HL-60 (cell line): Measurements from ENCODE around the gene MLLT3.

ENCODE experiments used
- GABPA ChIP-seq: IDR thresholded peaks from 2 replicates; pipeline ENCODE4 v1.6.1; 2012; ENCODE audit warnings: low read depth
- POLR2AphosphoS5 ChIP-seq: IDR thresholded peaks from 2 replicates; pipeline ENCODE4 v1.6.1; 2012; ENCODE audit warnings: low read depth
- SPI1 ChIP-seq: IDR thresholded peaks from 2 replicates; pipeline ENCODE4 v1.6.1; 2012; ENCODE audit warnings: low read depth, mild to moderate bottlenecking, borderline replicate concordance
- TF ChIP-seq, protein P1 (sequence below): IDR thresholded peaks from one replicate; pipeline ENCODE4 v1.5.1; 2011; ENCODE audit warnings: low read length, control low read depth, inconsistent platforms; ENCODE audit not compliant: insufficient read depth
- TF ChIP-seq, protein P2 (sequence below): IDR thresholded peaks from 2 replicates; pipeline ENCODE4 v1.6.1; 2012; ENCODE audit warnings: low read depth; ENCODE audit not compliant: insufficient replicate concordance

DNA sequence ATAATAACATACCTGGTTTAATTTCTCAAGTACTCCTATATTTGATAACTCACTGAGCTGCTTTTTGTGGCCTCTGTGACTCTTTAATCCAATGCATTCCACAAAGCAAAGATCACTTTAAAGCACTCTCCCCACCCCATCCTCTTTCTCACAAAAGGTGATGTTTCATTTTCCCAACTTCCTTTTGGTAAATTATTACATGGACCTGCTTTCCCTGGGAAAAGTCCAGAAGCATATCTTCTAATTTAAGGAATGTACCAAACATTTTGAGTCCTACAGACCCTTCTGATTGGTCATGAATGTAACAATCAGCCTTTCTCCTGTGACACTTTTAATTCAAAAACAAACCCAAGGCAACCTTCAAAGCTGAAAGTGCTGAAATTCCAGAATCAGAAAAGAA, 71.1 kb downstream of the MLLT3 start:
- TF ChIP-seq, protein P1, sequence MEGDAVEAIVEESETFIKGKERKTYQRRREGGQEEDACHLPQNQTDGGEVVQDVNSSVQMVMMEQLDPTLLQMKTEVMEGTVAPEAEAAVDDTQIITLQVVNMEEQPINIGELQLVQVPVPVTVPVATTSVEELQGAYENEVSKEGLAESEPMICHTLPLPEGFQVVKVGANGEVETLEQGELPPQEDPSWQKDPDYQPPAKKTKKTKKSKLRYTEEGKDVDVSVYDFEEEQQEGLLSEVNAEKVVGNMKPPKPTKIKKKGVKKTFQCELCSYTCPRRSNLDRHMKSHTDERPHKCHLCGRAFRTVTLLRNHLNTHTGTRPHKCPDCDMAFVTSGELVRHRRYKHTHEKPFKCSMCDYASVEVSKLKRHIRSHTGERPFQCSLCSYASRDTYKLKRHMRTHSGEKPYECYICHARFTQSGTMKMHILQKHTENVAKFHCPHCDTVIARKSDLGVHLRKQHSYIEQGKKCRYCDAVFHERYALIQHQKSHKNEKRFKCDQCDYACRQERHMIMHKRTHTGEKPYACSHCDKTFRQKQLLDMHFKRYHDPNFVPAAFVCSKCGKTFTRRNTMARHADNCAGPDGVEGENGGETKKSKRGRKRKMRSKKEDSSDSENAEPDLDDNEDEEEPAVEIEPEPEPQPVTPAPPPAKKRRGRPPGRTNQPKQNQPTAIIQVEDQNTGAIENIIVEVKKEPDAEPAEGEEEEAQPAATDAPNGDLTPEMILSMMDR, result no peak
- TF ChIP-seq, protein P2, sequence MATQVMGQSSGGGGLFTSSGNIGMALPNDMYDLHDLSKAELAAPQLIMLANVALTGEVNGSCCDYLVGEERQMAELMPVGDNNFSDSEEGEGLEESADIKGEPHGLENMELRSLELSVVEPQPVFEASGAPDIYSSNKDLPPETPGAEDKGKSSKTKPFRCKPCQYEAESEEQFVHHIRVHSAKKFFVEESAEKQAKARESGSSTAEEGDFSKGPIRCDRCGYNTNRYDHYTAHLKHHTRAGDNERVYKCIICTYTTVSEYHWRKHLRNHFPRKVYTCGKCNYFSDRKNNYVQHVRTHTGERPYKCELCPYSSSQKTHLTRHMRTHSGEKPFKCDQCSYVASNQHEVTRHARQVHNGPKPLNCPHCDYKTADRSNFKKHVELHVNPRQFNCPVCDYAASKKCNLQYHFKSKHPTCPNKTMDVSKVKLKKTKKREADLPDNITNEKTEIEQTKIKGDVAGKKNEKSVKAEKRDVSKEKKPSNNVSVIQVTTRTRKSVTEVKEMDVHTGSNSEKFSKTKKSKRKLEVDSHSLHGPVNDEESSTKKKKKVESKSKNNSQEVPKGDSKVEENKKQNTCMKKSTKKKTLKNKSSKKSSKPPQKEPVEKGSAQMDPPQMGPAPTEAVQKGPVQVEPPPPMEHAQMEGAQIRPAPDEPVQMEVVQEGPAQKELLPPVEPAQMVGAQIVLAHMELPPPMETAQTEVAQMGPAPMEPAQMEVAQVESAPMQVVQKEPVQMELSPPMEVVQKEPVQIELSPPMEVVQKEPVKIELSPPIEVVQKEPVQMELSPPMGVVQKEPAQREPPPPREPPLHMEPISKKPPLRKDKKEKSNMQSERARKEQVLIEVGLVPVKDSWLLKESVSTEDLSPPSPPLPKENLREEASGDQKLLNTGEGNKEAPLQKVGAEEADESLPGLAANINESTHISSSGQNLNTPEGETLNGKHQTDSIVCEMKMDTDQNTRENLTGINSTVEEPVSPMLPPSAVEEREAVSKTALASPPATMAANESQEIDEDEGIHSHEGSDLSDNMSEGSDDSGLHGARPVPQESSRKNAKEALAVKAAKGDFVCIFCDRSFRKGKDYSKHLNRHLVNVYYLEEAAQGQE, result no peak
- TF ChIP-seq POLR2AphosphoS5 (no peak), SPI1 (no peak), GABPA (no peak)
